A549 (cell line): ENCODE measurements around the gene MICOS13. TPM values are rescaled to one million over a fixed set of nuclear protein-coding genes. Genes with fewer than 3 reads are reported as not detected.

ENCODE experiments used
- ATAC-seq, 2 experiments: fragments of 200-7000 bp in 1 of 2; fragments of >200 bp in 1 of 2; cut with Nextera tagmentation in 1 of 2; cut with Tn5 transposase in 1 of 2; 3 replicates each; pipeline versions ENCODE4 v1.8.0 to v1.9.1; 2018 to 2020; ENCODE audit warnings: mild to moderate bottlenecking in 1 of 2, moderate library complexity in 1 of 2
- CTCF ChIA-PET: fragments of 300-600 bp; sonication (Branson Sonifier 250); formaldehyde crosslinking; extraction: SDS; loops from one replicate; lab custom pipeline; 2021; ENCODE audit warnings: antibody characterized with exemption, inconsistent platforms; lab: Yijun Ruan, JAX
- POLR2A ChIA-PET: fragments of 350-600 bp; formaldehyde crosslinking; extraction: SDS; loops from one replicate; lab custom pipeline; 2021; ENCODE audit warnings: antibody characterized with exemption, inconsistent platforms; lab: Yijun Ruan, JAX
- DNase-seq, 2 experiments: peaks; one replicate each; pipeline versions ENCODE4 v3.0.0 to v3.0.0-alpha.2; 2011 to 2016; ENCODE audit warnings: low read depth in 1 of 2, low spot score in 1 of 2
- FAIRE-seq: peaks from 2 replicates; lab custom pipeline; 2011; peaks lifted over from hg19 to GRCh38; lab: Jason Lieb, UNC
- H3K27ac ChIP-seq, 2 experiments: fragments of >200 bp; sonication (Bioruptor Twin); formaldehyde crosslinking; 3 replicates each; pipeline ENCODE4 v1.5.1; 2016 to 2017
- H3K4me1 ChIP-seq: fragments of >200 bp; sonication (Bioruptor Twin); formaldehyde crosslinking; 3 replicates; pipeline ENCODE4 v1.6.1; 2016
- H3K4me2 ChIP-seq: fragments of >200 bp; sonication (Bioruptor Twin); formaldehyde crosslinking; 3 replicates; pipeline ENCODE4 v1.6.1; 2016
- H3K4me3 ChIP-seq: fragments of >200 bp; sonication (Bioruptor Twin); formaldehyde crosslinking; 3 replicates; pipeline ENCODE4 v1.5.1; 2016
- H3K9me3 ChIP-seq: fragments of >200 bp; sonication (Bioruptor Twin); formaldehyde crosslinking; 3 replicates; pipeline ENCODE4 v1.6.1; 2016
- BHLHE40 ChIP-seq: IDR thresholded peaks from 2 replicates; pipeline ENCODE4 v1.6.1; 2012; ENCODE audit warnings: low read depth, low read length, inconsistent platforms
- CBX8 ChIP-seq: fragments of 200-600 bp; sonication (generic); IDR thresholded peaks from 2 replicates; pipeline ENCODE4 v1.6.1; 2016
- E2F6 ChIP-seq: IDR thresholded peaks from 2 replicates; pipeline ENCODE4 v1.6.1; 2012; ENCODE audit warnings: low read depth, borderline replicate concordance
- FOSB ChIP-seq: fragments of 250-450 bp; sonication (Bioruptor Pico); IDR thresholded peaks from 2 replicates; pipeline ENCODE4 v1.5.0; 2020; ENCODE audit warnings: mild to moderate bottlenecking, moderate library complexity
- JUN ChIP-seq, 2 experiments: fragments of >200 bp; sonication (Bioruptor Twin); formaldehyde crosslinking; IDR thresholded peaks; 2 replicates in 1 of 2; 3 replicates in 1 of 2; pipeline ENCODE4 v1.6.1; 2016 to 2017
- KDM5A ChIP-seq: fragments of 200-600 bp; sonication (generic); IDR thresholded peaks from 2 replicates; pipeline ENCODE4 v1.6.1; 2016; ENCODE audit warnings: antibody characterized with exemption, mild to moderate bottlenecking
- MAX ChIP-seq: IDR thresholded peaks from 2 replicates; pipeline ENCODE4 v1.6.1; 2012
- PBX3 ChIP-seq: IDR thresholded peaks from 2 replicates; pipeline ENCODE4 v1.6.1; 2012
- PHF8 ChIP-seq: fragments of 200-600 bp; sonication (generic); IDR thresholded peaks from 2 replicates; pipeline ENCODE4 v1.6.1; 2016; ENCODE audit warnings: low read depth, mild to moderate bottlenecking, antibody characterized with exemption, moderate library complexity, borderline replicate concordance
- RCOR1 ChIP-seq: fragments of 150-350 bp; IDR thresholded peaks from 2 replicates; pipeline ENCODE4 v1.6.1; 2014; ENCODE audit warnings: antibody characterized with exemption, low read length, low read depth
- SMC3 ChIP-seq: fragments of >200 bp; sonication (Bioruptor Twin); formaldehyde crosslinking; IDR thresholded peaks from 3 replicates; pipeline ENCODE4 v1.6.1; 2018; ENCODE audit warnings: inconsistent platforms
- ZSCAN20 ChIP-seq: fragments of 250-450 bp; sonication (Bioruptor Pico); IDR thresholded peaks from 2 replicates; pipeline ENCODE4 v1.8.0; 2022; ENCODE audit warnings: mild to moderate bottlenecking, moderate library complexity
- WGBS: methylation state at CpG from one replicate; pipeline ENCODE4 v1.1.6; 2017; ENCODE audit errors: missing lambda C conversion rate; 5-methylcytosine and 5-hydroxymethylcytosine counted together
- polyA plus RNA-seq, 4 experiments: library from polyadenylated mRNA; depleted of rRNA in 3 of 4; stranded (reverse); fragments of >200 nt; fragmentation: RNase III in 1 of 4; extraction: RNeasy Plus Mini Kit Qiagen cat#74134 plus additional on column Dnase treatment in 1 of 4; gene quantifications; 2 replicates in 3 of 4; 3 replicates in 1 of 4; pipeline ENCODE4 v1.2.3, GENCODE V29; 2011 to 2017

Gene MICOS13
- polyA plus RNA-seq, 2 of the 4 experiments (the other 2 are of a cell fraction), result 20.5 to 48.8 TPM

- DNase-seq (no peak), ATAC-seq (peak; percentile 9 to 16; a peak in 3 of 6 replicates), FAIRE-seq (no peak)
- peaks cover 9% of the 10 kb centered on the region; the same call in 1 of the 3 replicates for H3K4me1 ChIP-seq
- TF ChIP-seq ZSCAN20 (CRISPR knock-in tag) (no peak), PHF8 (peak; percentile 67), E2F6 (0 out of 2 replicates have a peak, but pooled peaks have one; percentile 27)
- CTCF ChIA-PET, result interaction anchor here (1.1 kb wide), 1 partner anchor 10 kb away, joined by 4 read pairs; the partner anchor contains the start of gene RPL36
- H3K4me3 ChIP-seq, result peak overlapping the region; percentile 76
- no peaks in the 10 kb centered on the region for H3K9me3 ChIP-seq
- WGBS, result under 1% methylated on average over 19 of the region's 23 CpGs
- POLR2A ChIA-PET, result no interaction called here
- H3K4me2 ChIP-seq, result peak overlapping the region; percentile 87
- peak overlapping the region; percentile 88 to 95 for H3K27ac ChIP-seq
Measured at GRCh38 chr19:5680084-5680436, 256 bp downstream of the MICOS13 start.

GRCh38 chr19:5679289-5680083 is 830 bp downstream of the MICOS13 start:
- H3K27ac ChIP-seq, result peak overlapping the region; percentile 88 to 95
- peak overlapping the region; percentile 87 for H3K4me2 ChIP-seq
- peaks cover 9% of the 10 kb centered on the region; the same call in 1 of the 3 replicates for H3K4me1 ChIP-seq
- ATAC-seq (peak; percentile 1 to 16; a peak in 3 of 6 replicates), FAIRE-seq (no peak), DNase-seq (no peak)
- H3K4me3 ChIP-seq, result peak overlapping the region; percentile 76
- no peaks in the 10 kb centered on the region for H3K9me3 ChIP-seq
- ChIA-PET CTCF (interaction anchor here (1.1 kb wide), 1 partner anchor 10 kb away, joined by 4 read pairs; the partner anchor contains the start of gene RPL36), POLR2A (no interaction called here)
- 36% methylated on average over 16 of the region's 26 CpGs for WGBS
- no peak for TF ChIP-seq JUN (IDR thresholded peaks at IDR 0.05)
- no peak for TF ChIP-seq BHLHE40
- TF ChIP-seq FOSB (CRISPR knock-in tag), result no peak
- TF ChIP-seq CBX8, result no peak

GRCh38 chr19:5678071-5678718 is 2.1 kb downstream of the MICOS13 start:
- 97% methylated on average over 11 of the region's 22 CpGs for WGBS
- CTCF ChIA-PET, result interaction anchor here (1.2 kb wide), 1 partner anchor 12 kb away, joined by 4 read pairs; the partner anchor contains the start of gene RPL36
- no peak for FAIRE-seq
- H3K4me3 ChIP-seq, result no peak overlapping the region
- TF ChIP-seq RCOR1, result no peak
- no peak for TF ChIP-seq MAX
- no peak for TF ChIP-seq KDM5A
- TF ChIP-seq SMC3, result no peak
- TF ChIP-seq, all 56 proteins: peak for 0
- POLR2A ChIA-PET, result no interaction called here
- Histone ChIP-seq H3K4me1 (peaks cover 9% of the 10 kb centered on the region; the same call in 1 of the 3 replicates), H3K9me3 (no peaks in the 10 kb centered on the region), H3K4me2 (no peak overlapping the region), H3K27ac (no peak overlapping the region)
- DNase-seq (no peak), ATAC-seq (no peak)

GRCh38 chr19:5677580-5677979 is 2.7 kb downstream of the MICOS13 start:
- POLR2A ChIA-PET, result no interaction called here
- WGBS, result 94% methylated on average over 2 of the region's 9 CpGs
- CTCF ChIA-PET, result interaction anchor here (0.7 to 2.7 kb wide), 4 partner anchors 10 to 12 kb away, joined by 3 to 6 read pairs (median 4); partner anchors contain the start of gene RPL36
- no peak for TF ChIP-seq PBX3
- H3K4me3 ChIP-seq, result no peak overlapping the region
- no peak for DNase-seq
- no peak overlapping the region for H3K27ac ChIP-seq
- no peak for ATAC-seq
- no peak for FAIRE-seq
- peaks cover 9% of the 10 kb centered on the region; the same call in 1 of the 3 replicates for H3K4me1 ChIP-seq
- no peak overlapping the region for H3K4me2 ChIP-seq
- no peaks in the 10 kb centered on the region for H3K9me3 ChIP-seq
